Chondrocyte (in vitro differentiated cells): ENCODE measurements around the gene ODC1. TPM values are rescaled to one million over a fixed set of nuclear protein-coding genes. Genes with fewer than 3 reads are reported as not detected.
A peak's percentile ranks its signal among the peaks of the same experiment; 100 is the strongest.
"Not testable (repeated sequence)": the region's sequence is repeated elsewhere in the genome, so short reads cannot be mapped to it uniquely, and the experiment has no call there.

Experiments used
- DNase-seq: peaks from one replicate; pipeline ENCODE4 v3.0.0; 2021; ENCODE audit warnings: mixed read lengths, low spot score
- H3K27ac Mint-ChIP-seq: one replicate; pipeline ENCODE4 v1.8.0; 2021; ENCODE audit warnings: mild to moderate bottlenecking, moderate library complexity, mixed read lengths; ENCODE audit not compliant: unreplicated experiment
- H3K27me3 Mint-ChIP-seq: 2 replicates; pipeline ENCODE4 v1.8.0; 2021; ENCODE audit warnings: low read depth, mixed read lengths
- H3K36me3 Mint-ChIP-seq: 2 replicates; pipeline ENCODE4 v1.8.0; 2021; ENCODE audit warnings: low read depth, mixed read lengths
- H3K4me1 Mint-ChIP-seq: 2 replicates; pipeline ENCODE4 v1.8.0; 2021; ENCODE audit warnings: low read depth, mild to moderate bottlenecking, mixed read lengths
- H3K4me3 Mint-ChIP-seq: one replicate; pipeline ENCODE4 v1.8.0; 2021; ENCODE audit warnings: mild to moderate bottlenecking, moderate library complexity, mixed read lengths; ENCODE audit not compliant: unreplicated experiment
- H3K9me3 Mint-ChIP-seq: 2 replicates; pipeline ENCODE4 v1.8.0; 2021; ENCODE audit warnings: low read depth, mixed read lengths
- CTCF ChIP-seq: fragments of 200-600 bp; sonication (generic); IDR thresholded peaks from 2 replicates; pipeline ENCODE4 v1.5.0; 2021; ENCODE audit warnings: antibody characterized with exemption, mild to moderate bottlenecking, moderate library complexity
- total RNA-seq: library from RNA; stranded (reverse); gene quantifications from 3 replicates; pipeline ENCODE4 v1.2.1, GENCODE V29; 2021

Gene ODC1
- total RNA-seq, 1 donor from 2014 or later: 65.3 TPM

- DNase-seq: peak; percentile 68
- Mint-ChIP-seq H3K4me3 (no peak overlapping the region), H3K27me3 (peaks cover 25% of the 10 kb centered on the region), H3K27ac (no peak overlapping the region), H3K36me3 (peaks cover 5% of the 10 kb centered on the region), H3K4me1 (peaks cover 12% of the 10 kb centered on the region), H3K9me3 (peaks cover 10% of the 10 kb centered on the region)
- no peak for TF ChIP-seq CTCF
These were observed 45.6 kb upstream of the ODC1 start for GRCh38 chr2:10493634-10494281.

GRCh38 chr2:10493075-10493633 is 45.0 kb upstream of the ODC1 start:
- peaks cover 10% of the 10 kb centered on the region for H3K4me1 Mint-ChIP-seq
- no peak overlapping the region for H3K4me3 Mint-ChIP-seq
- TF ChIP-seq CTCF: no peak
- no peak for DNase-seq
- H3K36me3 Mint-ChIP-seq: peaks cover 5% of the 10 kb centered on the region
- H3K9me3 Mint-ChIP-seq: peaks cover 10% of the 10 kb centered on the region
- no peak overlapping the region for H3K27ac Mint-ChIP-seq
- peaks cover 28% of the 10 kb centered on the region for H3K27me3 Mint-ChIP-seq

GRCh38 chr2:10490806-10491291 is 42.7 kb upstream of the ODC1 start:
- Mint-ChIP-seq H3K27me3 (peaks cover 17% of the 10 kb centered on the region), H3K9me3 (peaks cover 10% of the 10 kb centered on the region), H3K4me1 (peaks cover 7% of the 10 kb centered on the region), H3K4me3 (no peak overlapping the region), H3K36me3 (peaks cover 5% of the 10 kb centered on the region), H3K27ac (no peak overlapping the region)
- no peak for TF ChIP-seq CTCF
- DNase-seq: no peak

GRCh38 chr2:10489842-10490555 is 41.9 kb upstream of the ODC1 start:
- Mint-ChIP-seq H3K4me1 (peaks cover 7% of the 10 kb centered on the region), H3K27ac (no peak overlapping the region), H3K4me3 (no peak overlapping the region), H3K36me3 (peaks cover 5% of the 10 kb centered on the region), H3K9me3 (peaks cover 10% of the 10 kb centered on the region), H3K27me3 (peaks cover 10% of the 10 kb centered on the region)
- no peak for TF ChIP-seq CTCF
- no peak for DNase-seq

GRCh38 chr2:10488142-10488541 is 40.0 kb upstream of the ODC1 start:
- H3K27ac Mint-ChIP-seq, H3K4me3 Mint-ChIP-seq, H3K4me1 Mint-ChIP-seq, DNase-seq, H3K36me3 Mint-ChIP-seq, H3K9me3 Mint-ChIP-seq: not testable (repeated sequence)
- H3K27me3 Mint-ChIP-seq: peaks cover 16% of the 10 kb centered on the region

GRCh38 chr2:10487741-10488104 is 39.6 kb upstream of the ODC1 start:
- not testable (repeated sequence) for H3K27ac Mint-ChIP-seq, H3K4me1 Mint-ChIP-seq, H3K36me3 Mint-ChIP-seq, H3K4me3 Mint-ChIP-seq, DNase-seq, H3K9me3 Mint-ChIP-seq
- H3K27me3 Mint-ChIP-seq: peaks cover 20% of the 10 kb centered on the region
